Panc1 (cell line): ENCODE data around the gene ALOX15B. TPM values are rescaled to one million over a fixed set of nuclear protein-coding genes. Genes with fewer than 3 reads are reported as not detected.
"Not testable (repeated sequence)": the region's sequence is repeated elsewhere in the genome, so short reads cannot be mapped to it uniquely, and the experiment has no call there.

Experiments used
- ATAC-seq: fragments of 200-7000 bp; cut with Tn5 transposase; 2 replicates; pipeline ENCODE4 v1.9.1; 2020; ENCODE audit warnings: mild to moderate bottlenecking, moderate library complexity
- BruUV-seq: library from RNA; stranded (reverse); fragments of 400-500 nt; replicated peaks from 2 replicates; lab custom pipeline; 2021; lab: Mats Ljungman, UMichigan
- CTCF ChIA-PET: fragments of 300-600 bp; sonication (Branson Sonifier 250); formaldehyde crosslinking; loops from one replicate; lab custom pipeline; 2022; ENCODE audit warnings: antibody characterized with exemption; lab: Charles Lee
- POLR2A ChIA-PET: fragments of 300-600 bp; sonication (Branson Sonifier 250); formaldehyde crosslinking; loops from one replicate; lab custom pipeline; 2022; ENCODE audit warnings: antibody characterized with exemption; lab: Charles Lee
- DNase-seq: peaks from one replicate; pipeline ENCODE4 v3.0.0-alpha.2; 2010; ENCODE audit warnings: low read depth, low spot score
- H3K27ac ChIP-seq: 2 replicates; pipeline ENCODE4 v1.5.1; 2011; ENCODE audit warnings: mild to moderate bottlenecking, low read length, inconsistent platforms
- H3K27me3 ChIP-seq: fragments of 200-500 bp; sonication (Bioruptor generic); 2 replicates; pipeline ENCODE4 v1.6.0; 2014; ENCODE audit warnings: low read length, inconsistent platforms; ENCODE audit not compliant: control insufficient read depth, insufficient read depth
- H3K36me3 ChIP-seq: fragments of 200-500 bp; sonication (Bioruptor generic); 2 replicates; pipeline ENCODE4 v1.5.1; 2014; ENCODE audit warnings: inconsistent platforms, mild to moderate bottlenecking, low read length, moderate library complexity; ENCODE audit not compliant: control insufficient read depth, insufficient read depth
- H3K4me1 ChIP-seq: 2 replicates; pipeline ENCODE4 v1.5.1; 2011; ENCODE audit warnings: inconsistent platforms, mild to moderate bottlenecking, low read length, moderate library complexity; ENCODE audit not compliant: control insufficient read depth, insufficient read depth
- H3K4me3 ChIP-seq, 2 experiments: 2 replicates each; pipeline ENCODE4 v1.5.1; 2011 to 2012; ENCODE audit warnings: low read depth in 2 of 2, low read length in 2 of 2, mild to moderate bottlenecking in 2 of 2, inconsistent platforms in 1 of 2, moderate library complexity in 1 of 2
- H3K9me3 ChIP-seq: fragments of 200-500 bp; sonication (Bioruptor generic); 2 replicates; pipeline ENCODE4 v1.5.1; 2014; ENCODE audit warnings: low read depth, mild to moderate bottlenecking, inconsistent platforms, low read length, moderate library complexity; ENCODE audit not compliant: control insufficient read depth, insufficient read depth
- CTCF ChIP-seq: fragments of 450-650 bp; IDR thresholded peaks from 2 replicates; pipeline ENCODE4 v1.5.1; 2017; ENCODE audit warnings: mild to moderate bottlenecking
- POLR2AphosphoS5 ChIP-seq: IDR thresholded peaks from 2 replicates; pipeline ENCODE4 v1.6.1; 2012; ENCODE audit warnings: mild to moderate bottlenecking, low read depth, low read length, moderate library complexity
- REST ChIP-seq, 2 experiments: IDR thresholded peaks; 2 replicates each; pipeline ENCODE4 v1.6.1; 2011 to 2012; ENCODE audit warnings: low read depth in 2 of 2, control low read depth in 1 of 2, low read length in 1 of 2, mild to moderate bottlenecking in 1 of 2, moderate library complexity in 1 of 2; ENCODE audit not compliant: insufficient read depth in 1 of 2
- SIN3A ChIP-seq: IDR thresholded peaks from 2 replicates; pipeline ENCODE4 v1.6.1; 2012; ENCODE audit warnings: low read depth, mild to moderate bottlenecking, low read length, moderate library complexity, borderline replicate concordance; ENCODE audit not compliant: insufficient read depth
- TCF7L2 ChIP-seq: IDR thresholded peaks from 2 replicates; pipeline ENCODE4 v1.6.1; 2011; ENCODE audit warnings: mild to moderate bottlenecking, low read depth, low read length, inconsistent platforms
- in situ Hi-C: cut with HindIII; loops from 2 replicates; pipeline ENCODE4 v1.10.0; 2016; ENCODE audit warnings: low sequenced_read_pairs, low pct_unique_long_range_greater_than_20kb
- intact Hi-C: fragments of 100-400 bp; cut with micrococcal nuclease; formaldehyde crosslinking; loops from one replicate; pipeline ENCODE4 v1.10.0; 2022; ENCODE audit not compliant: unreplicated experiment
- total RNA-seq: library from RNA; stranded (reverse); gene quantifications from one replicate; pipeline ENCODE4 v1.2.1, GENCODE V29; 2021; ENCODE audit not compliant: unreplicated experiment

ALOX15B gene
- total RNA-seq, 1 experiment from 2014 or later = not detected

- H3K27me3 ChIP-seq = no peaks in the 10 kb centered on the region; the same call in 1 of the 2 replicates
- BruUV-seq = no TSS peak
- TF ChIP-seq POLR2AphosphoS5 (no peak), SIN3A (no peak)
- ATAC-seq (no peak), DNase-seq (no peak)
- in situ Hi-C loops = no loop called here
- no peaks in the 10 kb centered on the region for H3K9me3 ChIP-seq
- no peaks in the 10 kb centered on the region; the same call in 1 of the 2 replicates for H3K36me3 ChIP-seq
- intact Hi-C loops = no loop called here
- H3K4me3 ChIP-seq = no peak overlapping the region
- ChIA-PET POLR2A (no interaction called here), CTCF (interaction anchor here (1.3 kb wide), 1 partner anchor 43 kb away, joined by 3 read pairs; the partner anchor contains the start of gene ALOXE3)
- H3K4me1 ChIP-seq = peaks cover 5% of the 10 kb centered on the region; the same call in 1 of the 2 replicates
- no peak overlapping the region for H3K27ac ChIP-seq
These were observed 36.9 kb downstream of the ALOX15B start for GRCh38 chr17:8075574-8076342.

GRCh38 chr17:8076502-8077266 is 37.8 kb downstream of the ALOX15B start:
- TF ChIP-seq SIN3A = no peak
- no peak for TF ChIP-seq TCF7L2
- no peak for TF ChIP-seq REST (IDR thresholded peaks at IDR 0.05; ENCODE audit: insufficient read depth in 1 of 2, low read depth in 2 of 2, low read length in 1 of 2)
- TF ChIP-seq CTCF = no peak
- TF ChIP-seq POLR2AphosphoS5 = no peak
- peaks cover 5% of the 10 kb centered on the region; the same call in 1 of the 2 replicates for H3K4me1 ChIP-seq
- ChIA-PET POLR2A (no interaction called here), CTCF (interaction anchor here (0.6 to 1.3 kb wide), 2 partner anchors 18 to 42 kb away, joined by 3 to 6 read pairs; partner anchors contain the start of gene ALOXE3)
- in situ Hi-C loops = no loop called here
- no peak overlapping the region for H3K4me3 ChIP-seq
- no peaks in the 10 kb centered on the region; the same call in 1 of the 2 replicates for H3K36me3 ChIP-seq
- no peaks in the 10 kb centered on the region for H3K9me3 ChIP-seq
- no peaks in the 10 kb centered on the region; the same call in 1 of the 2 replicates for H3K27me3 ChIP-seq
- intact Hi-C loops = no loop called here
- ATAC-seq (no peak), DNase-seq (no peak)
- no peak overlapping the region for H3K27ac ChIP-seq
- BruUV-seq = no TSS peak

- CTCF ChIA-PET = interaction anchor here (0.5 kb wide), 1 partner anchor 170 kb away, joined by 3 read pairs; the partner anchor contains the start of gene CTC1
- not testable (repeated sequence) for H3K9me3 ChIP-seq
These were observed 39.1 kb downstream of the ALOX15B start for GRCh38 chr17:8077939-8078338.

More at GRCh38 chr17:8077939-8078338, 39.1 kb downstream of the ALOX15B start:
- H3K4me1 ChIP-seq, H3K36me3 ChIP-seq, H3K27me3 ChIP-seq, in situ Hi-C loops, POLR2A ChIA-PET, H3K4me3 ChIP-seq, H3K27ac ChIP-seq, ATAC-seq, DNase-seq, intact Hi-C loops, BruUV-seq: not testable (repeated sequence)
